ENCODE results near the gene PIP5K1B.

PIP5K1B gene

GRCh38 chr9:68852941-68853340, 147.9 kb downstream of the PIP5K1B start:
- no peak for DNase-seq (ENCODE audit: low read depth in 2 of 2)

DNA sequence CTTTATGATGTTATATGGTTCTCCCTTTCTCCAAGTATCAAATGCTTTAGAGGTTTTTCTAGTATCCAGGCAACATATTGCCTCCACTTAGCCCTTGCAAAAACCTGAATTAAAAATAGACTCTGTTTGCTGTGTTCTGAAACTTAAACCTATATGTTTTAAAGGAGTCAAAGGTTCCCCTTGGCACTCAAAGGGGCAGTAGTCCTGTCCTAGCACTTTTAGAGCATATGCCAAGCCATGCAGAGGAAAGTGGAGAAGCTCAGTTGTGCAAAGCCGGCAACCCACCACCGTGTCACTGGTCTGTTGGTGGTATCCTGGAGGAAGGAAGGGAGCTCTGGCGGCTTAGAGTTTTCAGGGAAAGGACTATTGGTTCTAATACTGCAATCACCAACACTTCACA, 154.3 kb downstream of the PIP5K1B start:
- no peak for DNase-seq (ENCODE audit: low read depth in 2 of 2)

DNA sequence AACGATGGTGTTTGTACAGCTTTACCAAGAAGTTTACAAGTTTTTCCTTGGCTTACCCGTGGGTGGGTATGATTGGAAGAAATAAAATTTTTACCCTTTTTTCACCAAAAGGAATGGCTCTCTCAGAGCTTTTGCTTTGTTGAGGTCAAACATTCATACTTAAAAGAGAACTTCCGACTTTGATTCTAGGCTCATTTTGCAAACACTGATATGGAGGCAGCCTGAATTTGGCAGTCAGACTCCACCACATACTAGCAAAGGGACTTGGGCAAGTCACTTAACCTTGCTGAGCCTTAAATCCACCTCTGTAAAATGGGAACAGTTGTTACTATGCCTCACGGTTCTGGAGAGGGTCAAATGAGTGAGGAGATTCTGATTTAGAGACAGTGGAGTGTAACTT, 155.4 kb downstream of the PIP5K1B start:
- no peak for DNase-seq (ENCODE audit: low read depth in 2 of 2)

DNA sequence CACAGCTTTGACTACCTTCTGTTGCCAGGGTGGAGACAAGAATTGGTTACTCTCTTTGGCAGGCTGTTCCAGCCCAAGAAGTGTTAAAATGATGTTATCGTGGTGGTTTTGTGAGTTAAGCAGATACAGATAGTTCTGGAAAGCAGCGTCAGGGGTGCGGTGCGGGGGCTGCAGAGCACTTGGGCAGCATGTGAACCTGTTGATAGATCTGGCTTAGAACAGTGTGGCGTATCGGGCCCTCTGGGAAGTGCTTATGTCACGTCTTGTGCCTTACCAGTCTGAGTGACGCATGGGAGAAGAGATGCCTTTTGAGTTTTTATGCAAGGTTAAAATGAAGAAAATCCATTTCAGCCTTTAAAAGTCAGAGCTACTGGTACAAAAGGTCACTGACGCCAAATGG, 156.4 kb downstream of the PIP5K1B start:
- no peak for DNase-seq (ENCODE audit: low read depth in 2 of 2)

DNA sequence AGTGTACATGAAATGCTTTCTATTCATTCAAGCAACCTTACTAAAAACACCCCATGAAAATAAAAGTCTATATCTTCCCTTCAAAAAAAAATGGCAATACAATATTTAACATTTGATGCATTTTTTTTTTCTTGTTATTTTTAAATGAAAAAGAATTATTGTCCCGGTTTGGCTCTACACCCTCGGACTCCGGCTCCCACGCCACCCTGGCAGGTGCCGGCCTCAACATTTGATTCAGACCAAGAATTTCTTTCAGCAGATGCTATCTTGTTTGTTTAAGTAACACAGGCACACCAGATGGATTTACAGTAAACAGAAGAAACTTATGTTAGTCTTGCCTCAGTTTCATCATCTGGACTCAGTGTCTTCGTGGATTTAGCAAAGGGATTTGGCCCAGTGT, 162.0 kb downstream of the PIP5K1B start:
- DNase-seq (ENCODE audit: low read depth in 2 of 2), result no peak

GRCh38 chr9:68869022-68869421, 164.0 kb downstream of the PIP5K1B start:
- DNase-seq (ENCODE audit: low read depth in 2 of 2), result no peak

DNA sequence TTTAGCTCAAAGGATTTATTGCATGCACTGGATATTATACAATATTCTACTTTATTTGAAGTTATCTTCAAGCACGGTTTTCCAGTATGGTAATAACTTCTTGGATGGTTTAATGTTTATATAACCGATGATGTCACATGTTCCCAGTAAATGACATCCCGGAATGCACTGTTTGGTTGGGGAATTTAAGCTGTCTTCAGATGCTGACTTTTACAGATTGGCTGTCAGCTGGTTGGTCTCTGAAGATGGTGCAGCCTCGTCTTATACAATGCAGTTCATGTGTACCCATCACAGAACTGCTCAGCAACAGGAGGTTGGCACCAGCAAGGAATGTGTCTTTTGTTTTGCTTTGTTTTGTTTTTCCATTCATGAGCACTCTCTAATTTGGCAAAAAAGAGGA, 165.0 kb downstream of the PIP5K1B start:
- no peak for DNase-seq (ENCODE audit: low read depth in 2 of 2)

DNA sequence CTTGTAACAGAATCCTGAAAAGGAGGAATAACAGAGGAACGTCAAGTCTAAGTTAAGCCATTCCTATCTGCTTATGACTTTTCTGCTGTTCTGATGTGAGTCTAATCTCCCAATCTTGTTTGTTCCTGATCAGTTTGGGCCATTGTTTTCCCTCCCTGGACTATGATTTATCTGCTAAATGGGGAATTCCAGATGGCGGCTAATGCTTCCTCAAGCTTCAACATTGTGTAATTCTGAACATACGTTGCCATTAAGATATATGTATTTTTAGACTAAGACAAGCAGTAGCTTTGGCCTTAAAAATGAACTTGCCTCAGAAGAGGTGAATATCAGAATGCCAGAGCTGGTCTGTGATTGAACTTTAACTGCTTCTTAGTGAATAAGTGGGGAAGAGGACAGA, 166.2 kb downstream of the PIP5K1B start:
- no peak for DNase-seq (ENCODE audit: low read depth in 2 of 2)

DNA sequence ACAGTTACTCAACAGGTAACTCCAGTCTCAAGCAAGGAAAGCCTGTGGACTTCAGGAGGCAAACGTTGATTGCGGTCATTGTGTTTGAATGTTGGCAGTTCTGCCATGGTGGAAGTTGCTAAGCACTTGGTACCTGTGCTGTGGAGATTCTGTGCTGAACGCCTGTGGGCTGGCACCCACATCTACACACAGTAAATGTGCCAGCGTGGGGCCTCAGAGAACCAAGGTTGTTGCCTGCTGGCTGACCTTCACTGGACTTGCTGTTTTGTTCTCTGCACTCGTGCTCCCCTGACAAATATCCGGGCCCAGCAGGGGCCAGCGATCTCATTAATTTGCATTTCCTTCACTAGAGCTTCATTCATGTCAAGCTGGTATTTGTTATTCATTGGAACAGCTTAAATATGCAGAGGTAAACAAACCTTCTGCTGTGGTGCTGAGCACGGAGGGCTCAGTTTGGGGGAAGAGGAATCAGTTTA, 167.0 kb downstream of the PIP5K1B start:
- DNase-seq (ENCODE audit: low read depth in 2 of 2), result no peak

DNA sequence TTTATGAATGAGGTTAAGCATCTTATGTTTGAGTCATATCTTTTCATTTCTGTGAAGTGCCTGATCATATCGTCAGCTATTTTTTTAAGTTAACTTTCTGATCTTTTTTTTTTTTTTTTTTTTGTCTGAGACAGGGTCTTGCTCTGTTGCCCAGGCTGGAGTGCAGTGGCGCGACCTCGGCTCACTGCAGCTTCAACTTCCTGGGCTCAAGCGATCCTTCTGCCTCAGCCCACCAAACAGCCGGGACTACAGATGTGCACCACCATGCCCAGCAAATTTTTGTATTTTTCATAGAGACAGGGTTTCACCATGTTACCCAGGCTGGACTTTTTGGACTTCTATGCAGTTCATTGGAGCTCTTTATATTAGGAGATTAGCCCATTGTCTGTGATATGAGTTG, 168.1 kb downstream of the PIP5K1B start:
- DNase-seq (ENCODE audit: low read depth in 2 of 2), result no peak

- DNase-seq (ENCODE audit: low read depth in 2 of 2), result no peak
Measured at GRCh38 chr9:68876273-68876672, 171.2 kb downstream of the PIP5K1B start.

GRCh38 chr9:68876681-68877080, 171.6 kb downstream of the PIP5K1B start:
- DNase-seq (ENCODE audit: low read depth in 2 of 2), result no peak

- DNase-seq (ENCODE audit: low read depth in 2 of 2), result no peak
Measured at GRCh38 chr9:68877219-68877618, 172.2 kb downstream of the PIP5K1B start.

- no peak for DNase-seq (ENCODE audit: low read depth in 2 of 2)
Measured at GRCh38 chr9:68878450-68878849, 173.4 kb downstream of the PIP5K1B start.

- no peak for DNase-seq (ENCODE audit: low read depth in 2 of 2)
Measured at GRCh38 chr9:68883224-68883623, 178.2 kb downstream of the PIP5K1B start.

GRCh38 chr9:68887232-68887631, 182.2 kb downstream of the PIP5K1B start:
- DNase-seq (ENCODE audit: low read depth in 2 of 2), result no peak

GRCh38 chr9:68894502-68894901, 189.5 kb downstream of the PIP5K1B start:
- no peak for DNase-seq (ENCODE audit: low read depth in 2 of 2)

GRCh38 chr9:68895741-68896478, 190.9 kb downstream of the PIP5K1B start:
- DNase-seq (ENCODE audit: low read depth in 2 of 2), result no peak

GRCh38 chr9:68896486-68896885, 191.4 kb downstream of the PIP5K1B start:
- DNase-seq (ENCODE audit: low read depth in 2 of 2), result no peak

- DNase-seq (ENCODE audit: low read depth in 2 of 2), result no peak
Measured at GRCh38 chr9:68897577-68898145, 192.6 kb downstream of the PIP5K1B start.

GRCh38 chr9:68898781-68899439, 193.9 kb downstream of the PIP5K1B start:
- DNase-seq (ENCODE audit: low read depth in 2 of 2), result no peak

DNA sequence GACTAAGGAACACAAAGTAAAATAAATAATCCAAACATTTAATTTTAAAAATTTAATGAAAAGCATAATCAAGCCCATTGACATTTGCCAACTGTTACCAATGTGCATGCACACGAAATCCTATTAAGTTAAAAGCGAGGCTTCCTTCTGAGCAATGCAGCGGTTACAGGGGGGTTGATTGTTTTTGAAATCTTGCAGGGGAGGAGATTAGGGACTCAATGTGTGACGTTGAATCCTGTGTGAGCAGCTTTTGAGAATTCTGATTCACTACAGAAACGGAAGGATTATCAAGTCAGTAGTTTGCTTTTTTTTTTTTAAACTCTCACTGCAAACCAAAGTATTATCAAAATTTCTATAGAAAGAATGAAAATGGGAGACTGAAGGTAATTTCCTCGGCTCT, 199.4 kb downstream of the PIP5K1B start:
- DNase-seq (ENCODE audit: low read depth in 2 of 2), result no peak

DNA sequence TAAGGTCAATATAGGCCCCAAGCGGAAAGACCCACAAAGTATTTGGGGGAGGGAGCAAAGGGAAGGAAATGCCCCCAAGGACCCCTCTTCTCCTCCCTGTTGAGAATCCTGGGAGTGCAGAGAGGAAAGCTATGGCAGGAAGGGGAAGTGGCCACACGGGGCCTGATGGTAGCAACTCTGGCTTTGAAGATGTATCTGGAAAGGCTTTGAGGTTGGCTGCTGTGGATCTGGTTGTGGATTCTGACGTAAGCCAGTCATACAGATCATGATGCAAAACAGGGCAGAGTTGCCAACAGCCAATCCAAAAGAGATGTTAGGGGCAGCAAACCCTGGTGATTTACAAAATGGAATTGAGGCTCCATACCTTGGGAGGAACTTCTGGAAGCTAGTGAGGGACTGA, 200.1 kb downstream of the PIP5K1B start:
- no peak for DNase-seq (ENCODE audit: low read depth in 2 of 2)

Data from activated CD4-positive, alpha-beta T cell treated with anti-CD3 and anti-CD28 coated beads for 24 hours (primary cell).